CD4-positive, alpha-beta T cell (primary cell): ENCODE results near the gene FNDC1. TPM values are rescaled to one million over a fixed set of nuclear protein-coding genes. Genes with fewer than 3 reads are reported as not detected.

Experiments used
- ATAC-seq: fragments of 200-7000 bp; cut with Tn5 transposase; one replicate; pipeline ENCODE4 v1.10.0; 2022; ENCODE audit warnings: mild to moderate bottlenecking; ENCODE audit not compliant: poor library complexity
- CTCF ChIA-PET: fragments of 350-600 bp; sonication (Branson Sonifier 250); formaldehyde crosslinking; loops from one replicate; lab custom pipeline; 2021; ENCODE audit warnings: antibody characterized with exemption, inconsistent platforms; lab: Charles Lee
- POLR2A ChIA-PET: fragments of 350-600 bp; sonication (Branson Sonifier 250); formaldehyde crosslinking; loops from one replicate; lab custom pipeline; 2021; ENCODE audit warnings: antibody characterized with exemption, inconsistent platforms; lab: Charles Lee
- DNase-seq, 14 experiments: peaks; one replicate each; pipeline ENCODE4 v3.0.0-alpha.2; 2013 to 2020; ENCODE audit warnings: mixed read lengths in 2 of 14
- H3K27ac ChIP-seq, 2 donors: one replicate each; pipeline versions ENCODE4 v1.5.1 to v1.7.0; 2013; ENCODE audit warnings: low read length in 2 of 2, low read depth in 1 of 2, mild to moderate bottlenecking in 1 of 2
- H3K27me3 ChIP-seq, 2 experiments: 1 replicate in 1 of 2; 2 replicates in 1 of 2; pipeline versions ENCODE4 v1.6.1 to v1.7.0; 2013; ENCODE audit warnings: low read length in 2 of 2, control low read depth in 1 of 2, mild to moderate bottlenecking in 1 of 2, moderate library complexity in 1 of 2; ENCODE audit not compliant: insufficient read depth in 2 of 2, control insufficient read depth in 1 of 2
- H3K36me3 ChIP-seq: one replicate; pipeline ENCODE4 v1.6.1; 2013; ENCODE audit warnings: low read length, control low read depth; ENCODE audit not compliant: insufficient read depth
- H3K4me1 ChIP-seq: one replicate; pipeline ENCODE4 v1.6.1; 2013; ENCODE audit warnings: low read length, control low read depth; ENCODE audit not compliant: insufficient read depth
- H3K4me3 ChIP-seq: one replicate; pipeline ENCODE4 v1.5.1; 2013; ENCODE audit warnings: mild to moderate bottlenecking, low read length, moderate library complexity
- H3K9me3 ChIP-seq, 2 experiments: 1 replicate in 1 of 2; 2 replicates in 1 of 2; pipeline versions ENCODE4 v1.6.1 to v1.7.0; 2013; ENCODE audit warnings: low read length in 2 of 2, mild to moderate bottlenecking in 2 of 2, control low read depth in 1 of 2, moderate library complexity in 1 of 2; ENCODE audit not compliant: control insufficient read depth in 1 of 2, insufficient read depth in 1 of 2
- H3K27ac Mint-ChIP-seq: one replicate; pipeline ENCODE4 v1.8.0; 2020; ENCODE audit warnings: mixed read lengths
- H3K27me3 Mint-ChIP-seq: one replicate; pipeline ENCODE4 v1.8.0; 2021; ENCODE audit warnings: mixed read lengths
- H3K36me3 Mint-ChIP-seq: one replicate; pipeline ENCODE4 v1.8.0; 2021; ENCODE audit warnings: low read depth, mixed read lengths
- H3K4me1 Mint-ChIP-seq: one replicate; pipeline ENCODE4 v1.8.0; 2021; ENCODE audit warnings: low read depth, mixed read lengths
- H3K4me3 Mint-ChIP-seq: one replicate; pipeline ENCODE4 v1.8.0; 2020; ENCODE audit warnings: mild to moderate bottlenecking, mixed read lengths
- H3K9me3 Mint-ChIP-seq: one replicate; pipeline ENCODE4 v1.8.0; 2020; ENCODE audit warnings: mixed read lengths
- intact Hi-C, 2 experiments: fragments of 100-400 bp; cut with DNase I in 1 of 2; cut with micrococcal nuclease in 1 of 2; formaldehyde crosslinking; loops; one replicate each; pipeline versions ENCODE4 v1.15.1 to v1.9.0; 2023 to 2025; cut with DNase I, micrococcal nuclease
- total RNA-seq, 174 experiments: library from RNA in 2 of 174; stranded (reverse) in 2 of 174; gene quantifications; one replicate each; pipeline ENCODE4 v1.2.3 and lab custom pipeline; 2021 to 2026
- TF ChIP-seq, protein P1 (sequence below): fragments of 200-600 bp; IDR thresholded peaks from one replicate; pipeline ENCODE4 v1.8.0; 2022; ENCODE audit warnings: antibody characterized with exemption, mild to moderate bottlenecking

The FNDC1 gene
- total RNA-seq, 2 experiments from 2014 or later, result not detected

DNA sequence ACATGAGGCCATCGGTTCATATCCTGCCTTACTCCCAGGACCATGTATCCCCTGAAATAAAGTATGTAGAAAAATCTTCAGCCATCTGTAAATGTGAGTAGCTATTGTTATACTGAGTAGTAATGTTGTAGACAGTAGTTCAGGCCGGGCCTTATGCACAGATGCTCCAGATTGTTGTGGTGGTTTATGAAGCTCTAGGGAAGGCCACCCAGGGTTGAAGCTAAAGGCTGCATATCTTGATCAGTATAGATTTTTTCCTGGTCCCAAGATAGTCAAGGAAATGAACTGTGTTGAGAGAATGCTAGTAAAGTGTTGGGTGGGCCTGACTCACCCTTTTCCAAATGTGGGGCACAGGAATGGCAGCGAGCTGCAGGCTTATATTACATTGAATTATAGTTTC, 81.4 kb downstream of the FNDC1 start:
- Histone ChIP-seq H3K27me3 (peaks cover 0 to 4% of the 10 kb centered on the region in 2 experiments), H3K4me1 (no peaks in the 10 kb centered on the region), H3K36me3 (no peaks in the 10 kb centered on the region), H3K4me3 (no peak overlapping the region), H3K27ac (no peak overlapping the region), H3K9me3 (no peaks in the 10 kb centered on the region)
- no peaks in the 10 kb centered on the region for H3K9me3 Mint-ChIP-seq
- TF ChIP-seq, protein P1, sequence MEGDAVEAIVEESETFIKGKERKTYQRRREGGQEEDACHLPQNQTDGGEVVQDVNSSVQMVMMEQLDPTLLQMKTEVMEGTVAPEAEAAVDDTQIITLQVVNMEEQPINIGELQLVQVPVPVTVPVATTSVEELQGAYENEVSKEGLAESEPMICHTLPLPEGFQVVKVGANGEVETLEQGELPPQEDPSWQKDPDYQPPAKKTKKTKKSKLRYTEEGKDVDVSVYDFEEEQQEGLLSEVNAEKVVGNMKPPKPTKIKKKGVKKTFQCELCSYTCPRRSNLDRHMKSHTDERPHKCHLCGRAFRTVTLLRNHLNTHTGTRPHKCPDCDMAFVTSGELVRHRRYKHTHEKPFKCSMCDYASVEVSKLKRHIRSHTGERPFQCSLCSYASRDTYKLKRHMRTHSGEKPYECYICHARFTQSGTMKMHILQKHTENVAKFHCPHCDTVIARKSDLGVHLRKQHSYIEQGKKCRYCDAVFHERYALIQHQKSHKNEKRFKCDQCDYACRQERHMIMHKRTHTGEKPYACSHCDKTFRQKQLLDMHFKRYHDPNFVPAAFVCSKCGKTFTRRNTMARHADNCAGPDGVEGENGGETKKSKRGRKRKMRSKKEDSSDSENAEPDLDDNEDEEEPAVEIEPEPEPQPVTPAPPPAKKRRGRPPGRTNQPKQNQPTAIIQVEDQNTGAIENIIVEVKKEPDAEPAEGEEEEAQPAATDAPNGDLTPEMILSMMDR, result no peak
- H3K4me1 Mint-ChIP-seq, result no peaks in the 10 kb centered on the region
- ChIA-PET POLR2A (no interaction called here), CTCF (interaction anchor here (1.1 kb wide), 1 partner anchor 10 kb away, joined by 3 read pairs; no protein-coding TSS in a partner anchor)
- H3K27ac Mint-ChIP-seq, result no peak overlapping the region
- intact Hi-C loops, result loop anchor here in 1 of 2 experiments (10.0 kb wide), 1 partner anchor 694 kb away; no protein-coding TSS in a partner anchor
- ATAC-seq, result no peak
- no peak overlapping the region for H3K4me3 Mint-ChIP-seq
- H3K36me3 Mint-ChIP-seq, result no peaks in the 10 kb centered on the region
- no peak for DNase-seq
- H3K27me3 Mint-ChIP-seq, result peaks cover 27% of the 10 kb centered on the region

DNA sequence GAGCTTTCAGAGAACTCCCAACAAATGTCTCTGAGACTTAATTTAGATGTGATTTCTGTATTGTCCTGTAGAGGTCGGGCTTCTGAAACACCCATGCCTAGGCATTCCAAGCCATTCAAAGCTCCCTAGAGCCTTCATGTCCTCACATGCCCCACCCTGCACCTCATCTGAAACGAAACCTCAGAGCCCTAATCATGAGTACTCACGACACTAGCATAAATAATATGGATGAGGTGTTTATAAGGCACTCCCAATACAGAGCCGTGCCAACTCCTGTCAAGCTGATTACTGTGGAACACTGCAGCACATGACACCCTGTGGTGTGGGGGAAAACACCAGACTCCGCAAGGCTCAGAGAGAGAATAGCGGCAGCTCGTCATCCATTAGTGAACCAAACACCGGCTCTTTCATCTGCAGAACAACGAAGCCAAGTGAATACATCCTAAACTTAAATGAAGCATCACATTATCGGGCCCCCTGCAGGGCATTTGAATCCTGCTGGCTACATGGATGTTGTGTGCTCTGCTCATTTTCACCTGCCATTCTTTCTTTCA, 83.8 kb downstream of the FNDC1 start:
- TF ChIP-seq, protein P1, result peak; percentile 43
- Mint-ChIP-seq H3K4me3 (no peak overlapping the region), H3K36me3 (no peaks in the 10 kb centered on the region), H3K27me3 (peaks cover 23% of the 10 kb centered on the region), H3K9me3 (no peaks in the 10 kb centered on the region), H3K4me1 (no peaks in the 10 kb centered on the region), H3K27ac (no peak overlapping the region)
- DNase-seq (peak in 3 of 14 experiments; percentile 29 to 40 (median 38)), ATAC-seq (peak; percentile 34)
- no peak overlapping the region for H3K4me3 ChIP-seq
- no peak overlapping the region for H3K27ac ChIP-seq
- peaks cover 0 to 4% of the 10 kb centered on the region in 2 experiments for H3K27me3 ChIP-seq
- ChIA-PET CTCF (interaction anchor here (0.6 to 1.2 kb wide), 4 partner anchors 8 to 135 kb away, joined by 3 to 6 read pairs (median 3); no protein-coding TSS in a partner anchor), POLR2A (no interaction called here)
- no peaks in the 10 kb centered on the region for H3K36me3 ChIP-seq
- H3K4me1 ChIP-seq, result no peaks in the 10 kb centered on the region
- H3K9me3 ChIP-seq, result no peaks in the 10 kb centered on the region
- intact Hi-C loops, result loop anchor here in 1 of 2 experiments (2.0 to 10.0 kb wide), 2 partner anchors 402 to 692 kb away; no protein-coding TSS in a partner anchor

DNA sequence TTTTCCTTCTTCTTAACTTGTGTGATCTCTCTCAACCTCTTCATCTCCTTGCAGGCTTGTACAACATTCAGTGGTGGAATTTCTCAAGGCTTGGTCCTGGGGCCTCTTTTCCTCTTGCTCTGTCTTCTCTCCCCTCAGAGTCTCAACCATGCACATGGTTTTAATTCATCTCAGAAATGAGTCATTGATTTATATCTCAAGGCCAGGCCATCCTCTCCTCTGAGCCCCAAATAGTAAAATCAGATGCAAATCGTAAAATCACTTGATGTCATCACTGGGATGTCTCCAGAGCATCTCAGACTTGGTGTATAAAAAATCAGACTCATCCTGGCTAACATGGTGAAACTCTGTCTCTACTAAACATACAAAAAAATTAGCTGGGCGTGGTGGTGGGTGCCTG, 85.0 kb downstream of the FNDC1 start:
- Histone ChIP-seq H3K27ac (no peak overlapping the region), H3K4me3 (no peak overlapping the region), H3K27me3 (peaks cover 0 to 4% of the 10 kb centered on the region in 2 experiments), H3K36me3 (no peaks in the 10 kb centered on the region), H3K4me1 (no peaks in the 10 kb centered on the region), H3K9me3 (no peaks in the 10 kb centered on the region)
- Mint-ChIP-seq H3K4me1 (no peaks in the 10 kb centered on the region), H3K27me3 (peaks cover 24% of the 10 kb centered on the region), H3K9me3 (no peaks in the 10 kb centered on the region), H3K27ac (no peak overlapping the region), H3K36me3 (no peaks in the 10 kb centered on the region), H3K4me3 (no peak overlapping the region)
- intact Hi-C loops, result loop anchor here in 1 of 2 experiments (10.0 kb wide), 1 partner anchor 691 kb away; no protein-coding TSS in a partner anchor
- ChIA-PET CTCF (no interaction called here), POLR2A (no interaction called here)
- TF ChIP-seq, protein P1, result no peak
- DNase-seq, result no peak
- ATAC-seq, result no peak
